Suprapubic skin (tissue), 4 donors: ENCODE results near the gene LRRC7.

Experiments
- EP300 ChIP-seq: sonication (generic); formaldehyde crosslinking; IDR thresholded peaks from one replicate; pipeline ENCODE4 v1.6.1; 2017; ENCODE audit warnings: antibody characterized with exemption
- POLR2AphosphoS5 ChIP-seq, 3 donors: sonication (generic); formaldehyde crosslinking; IDR thresholded peaks; one replicate each; pipeline ENCODE4 v1.6.1; 2017; ENCODE audit warnings: antibody characterized with exemption in 3 of 3

GRCh38 chr1:69533343-69533742 is 34.4 kb upstream of the LRRC7 start:
- TF ChIP-seq EP300 (no peak), POLR2AphosphoS5 (IDR thresholded peaks at IDR 0.05) (no peak)
